K562 (cell line): ENCODE data around the gene CLDN10. TPM values are rescaled to one million over a fixed set of nuclear protein-coding genes. Genes with fewer than 3 reads are reported as not detected.

ENCODE experiments used
- ATAC-seq: fragments of 200-7000 bp; cut with Tn5 transposase; 3 replicates; pipeline ENCODE4 v1.9.1; 2020; ENCODE audit warnings: moderate library complexity
- BruUV-seq: library from RNA; stranded (reverse); fragments of 400-500 nt; replicated peaks from 2 replicates; lab custom pipeline; 2021; lab: Mats Ljungman, UMichigan
- CTCF ChIA-PET: fragments of 300-600 bp; formaldehyde crosslinking; extraction: SDS; loops from one replicate; lab custom pipeline; 2021; ENCODE audit warnings: low intra/inter-chr PET ratio; lab: Yijun Ruan, JAX
- POLR2A ChIA-PET: fragments of 300-600, 350-650 bp; sonication (Branson Sonifier 250); formaldehyde crosslinking; extraction: SDS; loops from one replicate; lab custom pipeline; 2021; ENCODE audit warnings: antibody characterized with exemption, inconsistent platforms; lab: Yijun Ruan, JAX
- DNase-seq, 4 experiments: peaks; one replicate each; pipeline versions ENCODE4 v3.0.0 to v3.0.0-alpha.2; 2011 to 2018; ENCODE audit warnings: low spot score in 3 of 4, mixed read lengths in 3 of 4; ENCODE audit errors: extremely low read depth in 1 of 4
- FAIRE-seq: peaks from 2 replicates; lab custom pipeline; 2011; peaks lifted over from hg19 to GRCh38; lab: Jason Lieb, UNC
- H2AFZ ChIP-seq: 2 replicates; pipeline ENCODE4 v1.6.0; 2011; ENCODE audit warnings: low read depth, low read length, control low read depth, inconsistent platforms
- H3K27ac ChIP-seq: fragments of 200-600 bp; 3 replicates; pipeline ENCODE4 v1.8.0; 2011; ENCODE audit warnings: low read depth, mild to moderate bottlenecking, control low read depth, inconsistent platforms, low read length, moderate library complexity, mixed read lengths; ENCODE audit errors: extremely low read depth
- H3K27me3 ChIP-seq, 2 experiments: fragments of 300-600 bp in 1 of 2; 2 replicates in 1 of 2; 3 replicates in 1 of 2; pipeline versions ENCODE4 v1.6.0 to v1.8.0; 2011; ENCODE audit warnings: inconsistent platforms in 2 of 2, low read length in 2 of 2, mild to moderate bottlenecking in 1 of 2, mixed read lengths in 1 of 2, moderate library complexity in 1 of 2; ENCODE audit not compliant: control insufficient read depth in 2 of 2, insufficient read depth in 2 of 2
- H3K36me3 ChIP-seq: fragments of 300-600 bp; 3 replicates; pipeline ENCODE4 v1.8.0; 2011; ENCODE audit warnings: mild to moderate bottlenecking, low read length, inconsistent platforms; ENCODE audit not compliant: control insufficient read depth, insufficient read depth
- H3K4me1 ChIP-seq, 2 experiments: fragments of 200-600 bp in 1 of 2; replicated peaks in 1 of 2; 2 replicates in 1 of 2; 3 replicates in 1 of 2; pipeline versions ENCODE4 v1.5.1 to v1.8.0; 2011; ENCODE audit warnings: inconsistent platforms in 2 of 2, low read length in 2 of 2, mild to moderate bottlenecking in 1 of 2, mixed read lengths in 1 of 2, moderate library complexity in 1 of 2; ENCODE audit not compliant: control insufficient read depth in 2 of 2, insufficient read depth in 2 of 2
- H3K4me2 ChIP-seq: 2 replicates; pipeline ENCODE4 v1.6.1; 2011; ENCODE audit warnings: low read length, control low read depth, inconsistent platforms, mixed read lengths; ENCODE audit not compliant: insufficient read depth
- H3K4me3 ChIP-seq: fragments of 200-600 bp; sonication (generic), shearing (Covaris generic); 2 replicates; pipeline ENCODE4 v1.5.1; 2016; ENCODE audit warnings: control low read depth, inconsistent platforms
- H3K79me2 ChIP-seq: fragments of 200-600 bp; 3 replicates; pipeline ENCODE4 v1.8.0; 2011; ENCODE audit warnings: low read length, inconsistent platforms; ENCODE audit not compliant: control insufficient read depth, insufficient read depth
- H3K9ac ChIP-seq, 2 experiments: 2 replicates each; pipeline versions ENCODE4 v1.6.0 to v1.6.1; 2011; ENCODE audit warnings: low read depth in 2 of 2, low read length in 2 of 2, control low read depth in 1 of 2, inconsistent platforms in 1 of 2, mild to moderate bottlenecking in 1 of 2, mixed read lengths in 1 of 2; ENCODE audit not compliant: insufficient read depth in 1 of 2
- H3K9me1 ChIP-seq: one replicate; pipeline ENCODE4 v1.6.0; 2011; ENCODE audit warnings: inconsistent platforms, mild to moderate bottlenecking, low read length, moderate library complexity; ENCODE audit not compliant: control insufficient read depth, insufficient read depth
- H3K9me3 ChIP-seq: replicated peaks from 2 replicates; pipeline ENCODE4 v1.5.1; 2011; ENCODE audit warnings: low read depth, low read length, inconsistent platforms; ENCODE audit not compliant: control insufficient read depth, insufficient read depth
- H4K20me1 ChIP-seq: replicated peaks from 2 replicates; pipeline ENCODE4 v1.6.1; 2011; ENCODE audit warnings: low read length, inconsistent platforms, mixed read lengths; ENCODE audit not compliant: control insufficient read depth, insufficient read depth
- ARID3A ChIP-seq: IDR thresholded peaks from 2 replicates; pipeline ENCODE4 v1.6.1; 2012; ENCODE audit warnings: low read depth, low read length, improper control_type of control experiment, borderline replicate concordance
- C11orf30 ChIP-seq: fragments of 450-650 bp; IDR thresholded peaks from 2 replicates; pipeline ENCODE4 v1.6.1; 2016; ENCODE audit warnings: low read depth, mild to moderate bottlenecking
- FUS ChIP-seq: fragments of 200-400 bp; formaldehyde crosslinking; optimal IDR thresholded peaks from 2 replicates; pipeline ENCODE3; 2017; ENCODE audit warnings: low read depth, low read length
- HEY1 ChIP-seq: fragments of 250-450 bp; sonication (Bioruptor Pico); IDR thresholded peaks from 2 replicates; pipeline ENCODE4 v1.5.0; 2020; ENCODE audit warnings: mild to moderate bottlenecking, moderate library complexity, borderline replicate concordance
- NCOA4 ChIP-seq: fragments of 450-650 bp; IDR thresholded peaks from 2 replicates; pipeline ENCODE4 v1.6.1; 2018; ENCODE audit warnings: mild to moderate bottlenecking; ENCODE audit not compliant: partially characterized antibody
- PRDM10 ChIP-seq: fragments of 450-650 bp; IDR thresholded peaks from 2 replicates; pipeline ENCODE4 v1.6.1; 2018; ENCODE audit not compliant: partially characterized antibody
- TSC22D4 ChIP-seq: fragments of 450-650 bp; IDR thresholded peaks from 2 replicates; pipeline ENCODE4 v1.6.1; 2016; ENCODE audit warnings: missing genetic modification characterization, missing biosample characterization, control low read depth
- ZC3H4 ChIP-seq: sonication (generic); formaldehyde crosslinking; IDR thresholded peaks from 2 replicates; pipeline ENCODE4 v1.9.0; 2021; ENCODE audit warnings: missing genetic modification reagents, borderline replicate concordance
- ZFP30 ChIP-seq: fragments of 250-450 bp; sonication (Bioruptor Pico); IDR thresholded peaks from 2 replicates; pipeline ENCODE4 v1.8.0; 2022; ENCODE audit warnings: moderate library complexity, mild to moderate bottlenecking, inconsistent platforms, borderline replicate concordance
- ZKSCAN3 ChIP-seq: fragments of 250-450 bp; sonication (Bioruptor Pico); IDR thresholded peaks from 2 replicates; pipeline ENCODE4 v1.4.0; 2020
- ZKSCAN8 ChIP-seq: fragments of 200-800 bp; sonication (Bioruptor generic); IDR thresholded peaks from 2 replicates; pipeline ENCODE4 v1.6.1; 2016; ENCODE audit warnings: missing genetic modification characterization, missing compliant biosample characterization
- ZNF24 ChIP-seq: fragments of 450-650 bp; IDR thresholded peaks from 2 replicates; pipeline ENCODE4 v1.6.1; 2016
- ZNF695 ChIP-seq: fragments of 450-650 bp; formaldehyde crosslinking; IDR thresholded peaks from 2 replicates; pipeline ENCODE4 v1.4.0; 2020; ENCODE audit warnings: mild to moderate bottlenecking, moderate library complexity
- ZNF785 ChIP-seq: fragments of 250-450 bp; sonication (Bioruptor Pico); IDR thresholded peaks from 2 replicates; pipeline ENCODE4 v1.4.0; 2020; ENCODE audit warnings: mild to moderate bottlenecking
- WGBS: fragments of 100-300 bp; shearing (Covaris generic); methylation state at CpG from one replicate; pipeline ENCODE4 v1.1.6; 2016; ENCODE audit warnings: low coverage, mixed read lengths; ENCODE audit not compliant: insufficient coverage; ENCODE audit errors: missing lambda C conversion rate; 5-methylcytosine and 5-hydroxymethylcytosine counted together
- in situ Hi-C: fragments of 300-500 bp; cut with MboI; formaldehyde crosslinking; loops from 4 replicates; pipeline ENCODE4 v1.15.0; 2018; ENCODE audit warnings: inconsistent platforms, mixed read lengths
- intact Hi-C: fragments of 100-400 bp; cut with micrococcal nuclease; formaldehyde crosslinking; loops from 2 replicates; pipeline ENCODE4 v1.14.2; 2022
- polyA plus RNA-seq, 8 experiments: library from polyadenylated mRNA; depleted of rRNA in 4 of 8; stranded (reverse) in 5 of 8; unstranded in 3 of 8; fragments of >200 nt; fragmentation: Nextera tagmentation in 2 of 8; fragmentation: Illumina TruSeq in 1 of 8; extraction: Ambion mirVana in 2 of 8; extraction: Trizol in 1 of 8; gene quantifications; 2 replicates each; pipeline versions ENCODE4 v1.2.1 to v1.2.3, GENCODE V29; 2011 to 2014; ENCODE audit warnings: inconsistent platforms in 1 of 8, missing spikeins in 1 of 8
- total RNA-seq, 7 experiments: library from RNA; depleted of rRNA in 6 of 7; stranded (reverse); fragments of >200 nt in 6 of 7; fragmentation: Illumina TruSeq in 2 of 7; extraction: Trizol in 2 of 7; gene quantifications; 2 replicates each; pipeline versions ENCODE4 v1.2.1 to v1.2.3, GENCODE V29; 2011 to 2021; ENCODE audit warnings: low replicate concordance in 1 of 7

The CLDN10 gene
- total and polyA plus RNA-seq, 9 of the 15 experiments (the other 6 are each of a cell fraction or from before 2014, with no cell fraction given) = not detected

GRCh38 chr13:95505986-95506385 lies 46.5 kb upstream of the CLDN10 start:
- DNase-seq = no peak
- no TSS peak for BruUV-seq
- Histone ChIP-seq H4K20me1 (no peaks in the 10 kb centered on the region), H3K4me1 (no peaks in the 10 kb centered on the region), H3K9me1 (no peaks in the 10 kb centered on the region)
- TF ChIP-seq ZNF785 (no peak), ZC3H4 (no peak), ZKSCAN3 (no peak), ZKSCAN8 (CRISPR knock-in tag) (no peak), PRDM10 (no peak), ZNF24 (no peak), TSC22D4 (tag) (no peak), C11orf30 (no peak), FUS (no peak), NCOA4 (no peak), HEY1 (CRISPR knock-in tag) (no peak), ZFP30 (CRISPR knock-in tag) (no peak), ARID3A (no peak), ZNF695 (CRISPR knock-in tag) (no peak)
- TF ChIP-seq, all 486 proteins: peak for 0
- Histone ChIP-seq H3K9ac (no peak overlapping the region), H3K9me3 (no peaks in the 10 kb centered on the region), H2AFZ (no peak overlapping the region), H3K36me3 (no peaks in the 10 kb centered on the region), H3K79me2 (no peaks in the 10 kb centered on the region), H3K27me3 (peaks cover 0 to 13% of the 10 kb centered on the region in 2 experiments; a peak in 3 of 5 replicates), H3K4me3 (no peak overlapping the region), H3K4me2 (no peak overlapping the region), H3K27ac (no peak overlapping the region)
- intact Hi-C loops = no loop called here
- ChIA-PET POLR2A (no interaction called here), CTCF (no interaction called here)
- in situ Hi-C loops = loop anchor here (25.0 kb wide), 1 partner anchor 1456 kb away; no protein-coding TSS in a partner anchor
- no peak for FAIRE-seq
- WGBS = 0% methylated on average over 3 of the region's 4 CpGs
- ATAC-seq = no peak
